ENCODE measurements around the gene PFDN1.
A peak's percentile ranks its signal among the peaks of the same experiment; 100 is the strongest.
"Not testable (repeated sequence)": the region's sequence is repeated elsewhere in the genome, so short reads cannot be mapped to it uniquely, and the experiment has no call there.

The PFDN1 gene

DNA sequence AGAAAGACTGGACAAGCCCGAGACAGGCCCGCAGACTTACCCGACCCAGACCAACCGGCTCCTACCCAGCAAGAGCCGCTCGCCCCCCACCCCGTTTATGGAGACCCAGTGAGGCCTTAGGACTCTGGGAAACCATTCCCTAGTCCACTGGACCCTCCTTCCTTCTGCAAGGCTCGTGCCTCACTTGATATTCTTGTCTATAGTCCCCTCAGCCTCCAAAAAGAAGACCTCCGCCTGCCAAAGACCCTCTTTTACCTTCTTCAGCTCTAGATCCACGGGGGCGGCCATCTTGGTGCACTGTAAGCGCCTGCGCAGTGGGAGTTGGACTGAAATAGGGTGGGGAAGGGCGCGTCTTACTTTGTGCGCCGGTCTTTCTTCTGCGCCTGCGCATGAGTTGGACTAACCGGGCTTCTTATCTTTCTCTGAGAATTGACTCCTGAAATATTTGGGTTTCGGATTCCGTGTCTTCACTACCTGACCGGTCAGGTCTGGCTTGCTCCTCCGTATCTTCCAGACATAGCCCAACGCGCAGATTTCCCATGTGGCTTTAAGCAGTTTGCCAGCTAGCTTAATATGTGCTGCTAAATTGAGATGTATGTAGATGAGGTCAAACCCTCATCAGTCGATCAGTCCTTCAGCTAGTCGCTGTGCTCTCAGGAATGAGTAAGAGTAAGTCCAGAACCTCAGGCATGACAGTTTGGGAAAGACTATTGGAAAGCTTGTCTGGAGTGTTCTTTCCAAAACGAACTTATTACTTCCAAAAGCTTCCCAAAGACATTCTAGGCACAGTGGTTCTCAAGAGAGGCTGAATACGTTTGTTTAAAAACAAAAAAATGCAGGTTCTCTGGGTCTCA is at the start of gene PFDN1:
PFDN1 (minus strand) TSS at position 316 of the 854 bp plus-strand sequence; CDS start at position 288, 28 bp downstream.
- peak; percentile 72 to 88 (median 80) for DNase-seq (ENCODE audit: low read depth in 4 of 4, low spot score in 1 of 4)

- DNase-seq (ENCODE audit: low read depth in 4 of 4, low spot score in 1 of 4): peak in 3 of 4 experiments; percentile 37 to 54 (median 45)
Measured at GRCh38 chr5:140351609-140352334, 48.9 kb upstream of the PFDN1 start.

GRCh38 chr5:140349244-140349643 is 46.3 kb upstream of the PFDN1 start:
- DNase-seq (ENCODE audit: low read depth in 4 of 4, low spot score in 1 of 4): no peak

GRCh38 chr5:140348104-140348503 is 45.2 kb upstream of the PFDN1 start:
- no peak for DNase-seq (ENCODE audit: low read depth in 4 of 4, low spot score in 1 of 4)

- DNase-seq (ENCODE audit: low read depth in 4 of 4, low spot score in 1 of 4): no peak
Measured at GRCh38 chr5:140347360-140347759, 44.5 kb upstream of the PFDN1 start.

- peak in 2 of 4 experiments; percentile 25 to 41 for DNase-seq (ENCODE audit: low read depth in 4 of 4, low spot score in 1 of 4)
Measured at GRCh38 chr5:140346348-140347221, 43.7 kb upstream of the PFDN1 start, which contains the start of gene HBEGF. Gene HBEGF, minus strand, starts transcription at chr5:140346603. Its CDS starts 275 bp downstream, at chr5:140346328.

DNA sequence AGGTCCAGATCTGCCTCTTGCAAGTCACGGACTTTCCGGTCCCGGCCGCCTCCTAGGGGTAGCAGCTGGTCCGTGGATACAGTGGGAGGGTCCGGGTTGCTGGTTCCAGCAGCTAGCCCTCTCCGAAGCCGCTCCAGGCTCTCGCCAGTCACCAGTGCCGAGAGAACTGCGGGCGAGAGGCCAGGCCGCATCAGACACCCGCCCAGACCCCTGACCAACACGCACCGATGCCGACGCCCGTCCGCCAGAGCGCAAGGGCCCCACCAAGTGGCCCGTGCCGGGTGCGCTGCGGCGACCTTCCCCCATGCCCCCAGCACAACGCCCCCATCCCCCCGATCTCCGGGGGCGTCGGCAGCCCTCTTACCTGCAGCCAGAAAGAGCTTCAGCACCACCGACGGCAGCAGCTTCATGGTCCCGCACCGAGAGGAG is 43.0 kb upstream of the PFDN1 start:
- no peak for DNase-seq (ENCODE audit: low read depth in 4 of 4, low spot score in 1 of 4)

- no peak for DNase-seq (ENCODE audit: low read depth in 4 of 4, low spot score in 1 of 4)
Measured at GRCh38 chr5:140344683-140345423, 42.0 kb upstream of the PFDN1 start.

GRCh38 chr5:140343849-140344248 is 40.9 kb upstream of the PFDN1 start:
- DNase-seq (ENCODE audit: low read depth in 4 of 4, low spot score in 1 of 4): not testable (repeated sequence)

GRCh38 chr5:140342896-140343295 is 40.0 kb upstream of the PFDN1 start:
- no peak for DNase-seq (ENCODE audit: low read depth in 4 of 4, low spot score in 1 of 4)

DNA sequence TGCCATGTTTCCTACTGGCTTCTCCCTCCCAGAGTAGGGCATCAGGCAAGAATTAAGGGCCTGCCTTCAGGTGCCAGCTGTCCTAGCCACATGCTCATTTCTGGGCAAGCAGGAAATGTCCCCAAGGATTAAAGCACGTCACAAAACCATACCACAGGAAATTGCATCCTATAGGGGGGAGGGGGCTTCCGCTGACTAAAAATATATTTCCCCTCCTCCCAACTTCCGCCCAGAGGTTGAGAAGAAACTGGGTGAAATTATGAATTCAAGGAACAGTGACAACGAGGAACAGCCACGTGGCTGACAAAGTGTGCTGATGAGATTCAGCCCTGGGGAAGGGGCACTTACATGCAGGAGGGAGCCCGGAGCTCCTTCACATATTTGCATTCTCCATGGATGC is 39.4 kb upstream of the PFDN1 start:
- peak in 1 of 4 experiments; percentile 27 for DNase-seq (ENCODE audit: low read depth in 4 of 4, low spot score in 1 of 4)

- DNase-seq (ENCODE audit: low read depth in 4 of 4, low spot score in 1 of 4): no peak
Measured at GRCh38 chr5:140341591-140341990, 38.7 kb upstream of the PFDN1 start.

GRCh38 chr5:140340605-140341121 is 37.8 kb upstream of the PFDN1 start:
- DNase-seq (ENCODE audit: low read depth in 4 of 4, low spot score in 1 of 4): no peak

DNA sequence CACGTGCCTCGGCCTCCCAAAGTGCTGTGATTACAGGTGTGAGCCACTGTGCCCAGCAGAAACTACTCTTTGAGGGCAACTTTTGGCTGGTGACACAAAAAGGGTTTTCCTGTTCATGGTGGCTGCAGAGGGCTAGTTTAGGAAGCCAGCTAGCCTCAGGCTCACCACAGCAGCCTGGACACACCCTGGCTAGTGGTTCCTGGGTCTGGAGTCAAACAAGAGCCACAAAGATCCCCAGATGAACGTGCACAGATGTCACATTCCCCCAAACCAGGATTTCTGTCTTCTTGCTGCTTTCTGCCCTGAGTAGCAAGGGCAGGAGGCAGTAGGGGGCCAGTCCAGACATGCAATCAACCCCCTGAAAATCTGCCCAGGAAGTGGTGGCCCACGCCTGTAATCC is 36.7 kb upstream of the PFDN1 start:
- DNase-seq (ENCODE audit: low read depth in 4 of 4, low spot score in 1 of 4): no peak

GRCh38 chr5:140338908-140339307 is 36.0 kb upstream of the PFDN1 start:
- no peak for DNase-seq (ENCODE audit: low read depth in 4 of 4, low spot score in 1 of 4)

DNA sequence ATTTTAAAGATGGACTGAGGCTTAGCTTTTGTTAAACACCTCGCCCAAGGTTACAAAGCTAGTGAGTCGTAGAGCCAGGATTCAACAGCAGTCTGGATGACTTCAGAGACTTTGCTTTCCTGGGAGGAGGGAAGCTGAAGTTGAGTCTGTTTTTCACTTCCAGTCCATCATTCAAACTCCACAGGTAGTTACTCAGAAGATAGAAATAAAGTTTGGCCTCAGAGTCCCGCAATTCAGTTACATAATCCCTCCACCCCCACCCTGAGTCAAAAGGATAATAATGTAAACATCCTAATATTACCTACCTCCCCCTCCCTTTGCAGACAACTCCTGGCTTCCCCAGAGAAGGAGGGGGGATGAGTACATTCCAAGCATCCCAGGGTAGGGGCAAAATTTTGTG is 35.4 kb upstream of the PFDN1 start:
- DNase-seq (ENCODE audit: low read depth in 4 of 4, low spot score in 1 of 4): no peak

DNA sequence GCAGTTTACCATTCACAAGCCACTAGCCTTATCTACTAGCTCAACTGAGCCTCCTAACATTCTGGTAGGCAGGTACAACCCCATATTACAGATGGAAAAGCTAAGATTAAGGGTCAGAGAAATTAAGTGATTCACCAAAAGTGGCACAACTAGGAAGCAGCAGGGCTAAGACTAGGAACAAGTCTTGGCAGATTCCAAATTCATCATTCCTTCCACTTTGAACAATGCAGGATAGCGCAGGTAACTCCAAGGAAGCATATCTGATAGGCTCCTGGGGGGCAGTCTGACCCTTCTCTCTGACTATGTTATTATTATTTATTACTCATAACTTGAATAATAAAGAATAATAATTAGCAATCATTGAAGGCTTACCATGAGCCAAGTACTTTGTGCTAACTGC is 35.0 kb upstream of the PFDN1 start:
- DNase-seq (ENCODE audit: low read depth in 4 of 4, low spot score in 1 of 4): no peak

DNA sequence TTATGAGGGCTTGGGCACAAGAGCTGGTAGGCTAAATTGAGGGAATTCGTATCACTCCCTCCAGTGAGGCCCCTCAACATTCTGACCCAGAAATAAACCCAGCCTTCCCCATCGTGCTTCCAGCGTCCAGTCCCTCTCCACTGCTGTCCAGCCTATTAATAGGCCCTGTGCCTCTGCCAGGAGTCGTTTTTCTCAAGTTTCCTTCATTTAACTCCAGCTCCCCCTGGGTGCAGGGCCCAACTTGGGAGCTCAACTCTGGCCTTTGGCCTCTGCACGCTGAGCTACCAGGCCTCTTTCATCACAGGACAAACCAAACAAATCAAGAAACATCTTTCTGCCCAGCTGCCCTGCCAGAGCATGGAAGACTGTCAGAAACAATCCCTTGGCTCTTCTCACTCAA is 33.5 kb upstream of the PFDN1 start:
- DNase-seq (ENCODE audit: low read depth in 4 of 4, low spot score in 1 of 4): no peak

DNA sequence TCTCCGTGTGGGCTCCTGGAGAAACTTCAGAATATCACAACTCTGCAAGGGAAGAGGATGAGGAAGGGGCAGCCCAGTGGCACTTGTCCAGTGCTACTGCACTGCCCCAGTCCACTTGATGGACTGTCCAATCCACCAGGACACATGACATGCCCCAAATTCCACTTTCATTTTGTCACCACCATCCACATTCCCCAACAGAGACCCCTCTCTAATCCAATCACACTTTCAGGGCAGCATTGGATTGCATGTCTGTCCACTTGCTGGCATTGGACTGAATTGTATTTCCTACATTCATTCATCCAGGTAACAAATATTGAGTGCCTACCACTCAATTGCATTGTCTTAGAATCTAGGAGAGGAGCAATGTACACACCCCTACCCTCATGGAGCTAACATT is 28.7 kb upstream of the PFDN1 start:
- no peak for DNase-seq (ENCODE audit: low read depth in 4 of 4, low spot score in 1 of 4)

Measured in stimulated activated CD4-positive, alpha-beta T cell treated with anti-CD3 and anti-CD28 coated beads, Interleukin-1b, Interleukin-23, amount 100 ng/mL, for 24 hours (primary cell).